Parathyroid adenoma (tissue), 2 donors: Measurements from ENCODE around the gene ALDH1A2.

Experiments used
- H2AFZ ChIP-seq: fragments of 300-600 bp; sonication (generic); one replicate; pipeline ENCODE4 v1.7.0; 2017; ENCODE audit warnings: antibody characterized with exemption, mild to moderate bottlenecking
- H3K27ac ChIP-seq: fragments of 300-600 bp; sonication (generic); one replicate; pipeline ENCODE4 v1.7.0; 2017
- H3K27me3 ChIP-seq: fragments of 300-600 bp; sonication (generic); one replicate; pipeline ENCODE4 v1.7.0; 2017; ENCODE audit warnings: low read length; ENCODE audit not compliant: control insufficient read depth, insufficient read depth
- H3K36me3 ChIP-seq: fragments of 300-600 bp; sonication (generic); one replicate; pipeline ENCODE4 v1.7.0; 2017; ENCODE audit warnings: low read length; ENCODE audit not compliant: control insufficient read depth, insufficient read depth
- H3K4me1 ChIP-seq: fragments of 300-600 bp; sonication (generic); one replicate; pipeline ENCODE4 v1.7.0; 2017; ENCODE audit warnings: control low read depth
- H3K4me2 ChIP-seq: fragments of 300-600 bp; sonication (generic); one replicate; pipeline ENCODE4 v1.7.0; 2017; ENCODE audit warnings: low read length
- H3K4me3 ChIP-seq: fragments of 300-600 bp; sonication (generic); one replicate; pipeline ENCODE4 v1.7.0; 2017; ENCODE audit warnings: low read depth, low read length
- H3K79me2 ChIP-seq: fragments of 300-600 bp; sonication (generic); one replicate; pipeline ENCODE4 v1.7.0; 2017; ENCODE audit warnings: control low read depth
- H3K9ac ChIP-seq: fragments of 300-600 bp; sonication (generic); one replicate; pipeline ENCODE4 v1.7.0; 2017; ENCODE audit warnings: mild to moderate bottlenecking
- H3K9me3 ChIP-seq: fragments of 300-600 bp; sonication (generic); one replicate; pipeline ENCODE4 v1.7.0; 2017; ENCODE audit warnings: low read length; ENCODE audit not compliant: control insufficient read depth
- TF ChIP-seq, protein P1 (sequence below): fragments of 300-600 bp; sonication (generic); IDR thresholded peaks from one replicate; pipeline ENCODE4 v1.7.0; 2017; ENCODE audit warnings: antibody characterized with exemption, mild to moderate bottlenecking
- donor health status: primary hyperparathyroidism.

ALDH1A2 gene

DNA sequence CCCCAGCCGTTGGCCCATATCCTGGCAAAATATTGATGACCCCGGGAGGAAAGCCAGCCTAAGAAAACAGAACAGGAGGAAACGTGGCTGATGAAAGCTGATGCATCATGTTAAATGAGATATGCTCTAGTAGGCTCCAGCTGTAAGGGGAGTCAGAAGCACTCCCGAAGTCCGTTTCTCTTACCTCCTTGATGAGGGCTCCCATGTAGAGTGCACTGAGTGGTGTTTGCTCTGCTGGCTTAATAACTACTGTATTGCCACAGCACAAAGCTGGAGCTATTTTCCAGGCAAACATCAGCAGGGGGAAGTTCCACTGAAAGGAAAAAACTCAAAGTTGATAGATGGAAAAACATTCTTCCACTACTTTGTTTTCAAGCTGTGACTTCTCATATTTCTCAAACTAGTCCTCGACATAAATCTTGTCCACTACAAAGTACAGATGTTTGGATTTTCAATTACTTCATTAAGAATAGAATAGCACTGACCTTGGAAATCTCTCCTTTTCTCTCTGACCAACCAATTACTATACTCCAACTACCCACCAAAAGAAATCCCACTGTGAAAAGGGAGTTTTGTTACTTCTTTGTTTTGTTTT is 72.7 kb downstream of the ALDH1A2 start:
- Histone ChIP-seq H3K4me2 (no peak overlapping the region), H3K4me1 (no peaks in the 10 kb centered on the region), H3K27me3 (no peaks in the 10 kb centered on the region), H3K27ac (no peak overlapping the region), H3K9ac (no peak overlapping the region), H3K9me3 (no peaks in the 10 kb centered on the region), H2AFZ (no peak overlapping the region), H3K79me2 (no peaks in the 10 kb centered on the region), H3K36me3 (no peaks in the 10 kb centered on the region), H3K4me3 (no peak overlapping the region)
- TF ChIP-seq, protein P1, sequence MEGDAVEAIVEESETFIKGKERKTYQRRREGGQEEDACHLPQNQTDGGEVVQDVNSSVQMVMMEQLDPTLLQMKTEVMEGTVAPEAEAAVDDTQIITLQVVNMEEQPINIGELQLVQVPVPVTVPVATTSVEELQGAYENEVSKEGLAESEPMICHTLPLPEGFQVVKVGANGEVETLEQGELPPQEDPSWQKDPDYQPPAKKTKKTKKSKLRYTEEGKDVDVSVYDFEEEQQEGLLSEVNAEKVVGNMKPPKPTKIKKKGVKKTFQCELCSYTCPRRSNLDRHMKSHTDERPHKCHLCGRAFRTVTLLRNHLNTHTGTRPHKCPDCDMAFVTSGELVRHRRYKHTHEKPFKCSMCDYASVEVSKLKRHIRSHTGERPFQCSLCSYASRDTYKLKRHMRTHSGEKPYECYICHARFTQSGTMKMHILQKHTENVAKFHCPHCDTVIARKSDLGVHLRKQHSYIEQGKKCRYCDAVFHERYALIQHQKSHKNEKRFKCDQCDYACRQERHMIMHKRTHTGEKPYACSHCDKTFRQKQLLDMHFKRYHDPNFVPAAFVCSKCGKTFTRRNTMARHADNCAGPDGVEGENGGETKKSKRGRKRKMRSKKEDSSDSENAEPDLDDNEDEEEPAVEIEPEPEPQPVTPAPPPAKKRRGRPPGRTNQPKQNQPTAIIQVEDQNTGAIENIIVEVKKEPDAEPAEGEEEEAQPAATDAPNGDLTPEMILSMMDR = no peak

DNA sequence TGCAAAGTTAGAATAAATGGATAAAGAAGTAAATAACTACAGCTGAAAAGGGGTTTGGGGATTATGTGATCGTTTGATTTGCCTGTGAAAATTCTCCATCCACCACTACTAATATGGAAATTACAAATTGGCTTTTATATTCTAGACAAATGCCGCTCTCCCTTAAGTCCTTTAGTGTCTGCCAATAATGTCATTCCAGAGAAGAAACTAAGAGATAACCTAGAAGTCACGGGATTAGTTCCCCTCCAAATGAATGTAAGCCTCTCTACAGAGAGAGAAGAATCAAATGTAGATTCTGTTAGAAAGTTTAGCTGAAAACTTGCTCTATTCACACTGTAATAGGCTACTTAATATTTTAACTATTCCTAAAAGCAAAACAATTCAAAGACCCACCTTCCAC is 92.0 kb downstream of the ALDH1A2 start:
- TF ChIP-seq, protein P1 = no peak
- no peaks in the 10 kb centered on the region for H3K4me1 ChIP-seq
- H3K4me2 ChIP-seq = no peak overlapping the region
- no peak overlapping the region for H3K9ac ChIP-seq
- H3K36me3 ChIP-seq = no peaks in the 10 kb centered on the region
- H3K27ac ChIP-seq = no peak overlapping the region
- H3K4me3 ChIP-seq = no peak overlapping the region
- no peaks in the 10 kb centered on the region for H3K27me3 ChIP-seq
- H2AFZ ChIP-seq = no peak overlapping the region
- no peaks in the 10 kb centered on the region for H3K9me3 ChIP-seq
- no peaks in the 10 kb centered on the region for H3K79me2 ChIP-seq

DNA sequence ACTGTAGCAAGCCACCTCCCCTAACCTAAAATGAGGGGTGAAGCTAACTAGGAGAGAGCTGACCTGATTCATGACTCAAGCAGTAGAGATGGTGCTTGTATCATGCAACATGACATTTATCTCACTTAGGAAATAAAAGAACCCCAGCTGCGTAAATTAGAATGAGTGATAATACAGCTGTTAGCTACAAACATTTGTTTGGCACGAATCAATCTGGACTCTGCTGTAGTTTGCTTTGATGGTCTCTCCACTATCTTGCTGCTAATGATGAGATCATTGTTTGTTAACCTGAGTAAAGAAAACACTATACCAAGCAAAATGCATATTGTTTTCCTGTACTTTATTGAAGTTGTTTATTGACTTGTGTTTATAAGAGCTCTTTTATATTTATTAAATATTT is 92.6 kb downstream of the ALDH1A2 start:
- Histone ChIP-seq H3K36me3 (no peaks in the 10 kb centered on the region), H3K27me3 (no peaks in the 10 kb centered on the region), H3K4me2 (no peak overlapping the region), H3K4me1 (no peaks in the 10 kb centered on the region), H3K9me3 (no peaks in the 10 kb centered on the region), H3K79me2 (no peaks in the 10 kb centered on the region), H3K27ac (no peak overlapping the region), H3K9ac (no peak overlapping the region), H3K4me3 (no peak overlapping the region), H2AFZ (no peak overlapping the region)
- TF ChIP-seq, protein P1 = no peak

DNA sequence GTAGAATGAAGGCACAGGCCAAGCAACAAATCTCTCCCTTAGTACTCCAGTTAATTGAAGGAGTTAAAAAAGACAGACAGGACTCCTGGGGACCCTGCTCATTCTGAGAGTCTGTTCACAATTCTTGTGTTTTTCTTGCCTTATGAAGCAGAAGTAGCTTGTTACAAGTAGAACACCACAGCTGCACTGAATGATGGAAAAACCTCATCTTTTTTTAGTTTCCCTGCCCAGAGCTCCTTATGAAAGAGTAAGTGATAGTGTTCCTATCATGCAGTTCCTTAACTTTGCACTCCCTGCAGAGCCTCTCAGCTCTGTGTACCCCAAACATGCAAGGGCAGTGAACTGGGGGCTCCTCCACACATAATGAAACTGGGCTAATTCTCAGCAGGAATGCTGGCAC is 95.5 kb downstream of the ALDH1A2 start:
- no peak overlapping the region for H3K9ac ChIP-seq
- no peaks in the 10 kb centered on the region for H3K4me1 ChIP-seq
- H2AFZ ChIP-seq = no peak overlapping the region
- TF ChIP-seq, protein P1 = no peak
- no peak overlapping the region for H3K4me2 ChIP-seq
- no peaks in the 10 kb centered on the region for H3K79me2 ChIP-seq
- no peak overlapping the region for H3K4me3 ChIP-seq
- H3K27me3 ChIP-seq = no peaks in the 10 kb centered on the region
- H3K9me3 ChIP-seq = no peaks in the 10 kb centered on the region
- H3K27ac ChIP-seq = no peak overlapping the region
- no peaks in the 10 kb centered on the region for H3K36me3 ChIP-seq

DNA sequence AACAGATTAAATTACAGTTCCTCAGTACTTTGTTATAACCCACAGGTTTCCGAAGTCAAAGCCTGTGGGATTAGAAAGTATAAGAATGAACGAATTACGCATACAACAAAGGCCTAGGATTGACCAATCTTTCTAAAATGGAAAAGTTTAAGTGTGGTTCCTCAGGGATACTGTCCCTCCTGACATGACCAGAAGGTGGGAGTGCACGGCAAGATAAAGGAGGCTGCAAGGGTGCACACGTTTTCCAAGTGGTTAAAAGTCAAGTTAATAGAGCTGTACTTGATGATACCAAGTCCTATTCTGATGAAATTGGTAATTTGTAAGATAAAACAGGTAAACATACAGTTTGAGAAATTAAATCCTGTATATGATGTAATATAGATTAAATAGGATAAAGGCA is 96.2 kb downstream of the ALDH1A2 start:
- no peaks in the 10 kb centered on the region for H3K36me3 ChIP-seq

More for the DNA sequence above, 96.2 kb downstream of the ALDH1A2 start:
- H3K4me3 ChIP-seq = no peak overlapping the region
- TF ChIP-seq, protein P1 = no peak
- H3K27me3 ChIP-seq = no peaks in the 10 kb centered on the region
- no peaks in the 10 kb centered on the region for H3K9me3 ChIP-seq
- no peak overlapping the region for H3K27ac ChIP-seq
- H2AFZ ChIP-seq = no peak overlapping the region
- no peaks in the 10 kb centered on the region for H3K4me1 ChIP-seq
- H3K9ac ChIP-seq = no peak overlapping the region
- no peak overlapping the region for H3K4me2 ChIP-seq
- no peaks in the 10 kb centered on the region for H3K79me2 ChIP-seq
